ENCODE measurements around the gene PHACTR1.
"Not testable (repeated sequence)": the region's sequence is repeated elsewhere in the genome, so short reads cannot be mapped to it uniquely, and the experiment has no call there.

Gene PHACTR1

GRCh38 chr6:13216236-13217014 is 499.9 kb downstream of the PHACTR1 start:
- DNase-seq, result peak; percentile 65 to 74

GRCh38 chr6:13217206-13217905 is 500.8 kb downstream of the PHACTR1 start:
- DNase-seq, result no peak

- no peak for DNase-seq
These were observed 503.7 kb downstream of the PHACTR1 start for GRCh38 chr6:13220266-13220665.

GRCh38 chr6:13222048-13222447 is 505.5 kb downstream of the PHACTR1 start:
- no peak for DNase-seq

- no peak for DNase-seq
These were observed 509.5 kb downstream of the PHACTR1 start for GRCh38 chr6:13226071-13226470.

- no peak for DNase-seq
These were observed 512.0 kb downstream of the PHACTR1 start for GRCh38 chr6:13228264-13229204.

- no peak for DNase-seq
These were observed 512.9 kb downstream of the PHACTR1 start for GRCh38 chr6:13229205-13230085.

- DNase-seq, result no peak
These were observed 516.5 kb downstream of the PHACTR1 start for GRCh38 chr6:13233106-13233505.

GRCh38 chr6:13234130-13234529 is 517.6 kb downstream of the PHACTR1 start:
- DNase-seq, result no peak

GRCh38 chr6:13235339-13235738 is 518.8 kb downstream of the PHACTR1 start:
- no peak for DNase-seq

- DNase-seq, result no peak
These were observed 520.8 kb downstream of the PHACTR1 start for GRCh38 chr6:13237318-13237717.

- DNase-seq, result no peak
These were observed 521.5 kb downstream of the PHACTR1 start for GRCh38 chr6:13238017-13238416.

GRCh38 chr6:13238640-13239216 is 522.2 kb downstream of the PHACTR1 start:
- DNase-seq, result no peak

GRCh38 chr6:13239530-13240455 is 523.2 kb downstream of the PHACTR1 start:
- DNase-seq, result no peak

GRCh38 chr6:13241364-13241763 is 524.8 kb downstream of the PHACTR1 start:
- no peak for DNase-seq

- DNase-seq, result no peak
These were observed 525.6 kb downstream of the PHACTR1 start for GRCh38 chr6:13242178-13242577.

GRCh38 chr6:13242590-13242989 is 526.0 kb downstream of the PHACTR1 start:
- no peak for DNase-seq

GRCh38 chr6:13243033-13243432 is 526.5 kb downstream of the PHACTR1 start:
- no peak for DNase-seq

- not testable (repeated sequence) for DNase-seq
These were observed 527.2 kb downstream of the PHACTR1 start for GRCh38 chr6:13243745-13244144.

- DNase-seq, result no peak
These were observed 531.1 kb downstream of the PHACTR1 start for GRCh38 chr6:13247627-13248026.

GRCh38 chr6:13248053-13248452 is 531.5 kb downstream of the PHACTR1 start:
- DNase-seq, result no peak

Data from AML-193 (cell line).